Measurements from ENCODE around the gene LIPT1. TPM values are rescaled to one million over a fixed set of nuclear protein-coding genes. Genes with fewer than 3 reads are reported as not detected.
"Not testable (repeated sequence)": the region's sequence is repeated elsewhere in the genome, so short reads cannot be mapped to it uniquely, and the experiment has no call there.

Gene LIPT1
- total and polyA plus RNA-seq, 4 donors: 5.3 to 11.0 (median 8.3) TPM

DNA sequence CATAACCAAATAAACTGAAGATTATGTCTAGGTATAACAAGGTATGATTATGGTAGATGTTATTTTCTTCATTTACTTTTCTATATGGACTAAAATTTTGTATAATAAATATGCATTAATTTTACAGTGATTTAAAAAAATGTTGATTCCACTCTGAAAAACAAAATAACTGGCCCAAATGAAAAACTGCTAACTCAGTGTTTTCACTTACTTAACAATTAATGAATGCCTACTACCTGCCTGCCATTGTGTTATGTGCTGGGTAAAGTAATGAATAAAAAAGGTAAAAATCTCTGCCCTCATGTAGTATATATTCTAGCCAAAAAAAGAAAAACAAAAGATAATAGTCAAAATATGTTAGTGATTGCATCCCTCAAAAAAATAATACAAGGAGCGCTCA is 42.8 kb upstream of the LIPT1 start:
- Histone ChIP-seq H3K4me1 (ENCODE audit: control insufficient read depth in 5 of 5, insufficient read depth in 5 of 5, low read length in 5 of 5) (no peaks in the 10 kb centered on the region), H3K36me3 (ENCODE audit: control insufficient read depth in 4 of 4, insufficient read depth in 4 of 4, low read length in 4 of 4) (no peaks in the 10 kb centered on the region), H3K9me3 (ENCODE audit: control insufficient read depth in 4 of 4, insufficient read depth in 3 of 4, low read length in 3 of 4) (no peaks in the 10 kb centered on the region), H3K27me3 (ENCODE audit: control insufficient read depth in 3 of 3, insufficient read depth in 3 of 3, low read length in 2 of 3) (no peaks in the 10 kb centered on the region), H3K4me3 (no peak overlapping the region), H3K27ac (ENCODE audit: low read depth in 1 of 2, low read length in 1 of 2) (no peak overlapping the region), H3K9ac (ENCODE audit: insufficient read depth in 1 of 2, low read length in 2 of 2) (no peak overlapping the region)
- no peak for DNase-seq
- TF ChIP-seq, protein P1, sequence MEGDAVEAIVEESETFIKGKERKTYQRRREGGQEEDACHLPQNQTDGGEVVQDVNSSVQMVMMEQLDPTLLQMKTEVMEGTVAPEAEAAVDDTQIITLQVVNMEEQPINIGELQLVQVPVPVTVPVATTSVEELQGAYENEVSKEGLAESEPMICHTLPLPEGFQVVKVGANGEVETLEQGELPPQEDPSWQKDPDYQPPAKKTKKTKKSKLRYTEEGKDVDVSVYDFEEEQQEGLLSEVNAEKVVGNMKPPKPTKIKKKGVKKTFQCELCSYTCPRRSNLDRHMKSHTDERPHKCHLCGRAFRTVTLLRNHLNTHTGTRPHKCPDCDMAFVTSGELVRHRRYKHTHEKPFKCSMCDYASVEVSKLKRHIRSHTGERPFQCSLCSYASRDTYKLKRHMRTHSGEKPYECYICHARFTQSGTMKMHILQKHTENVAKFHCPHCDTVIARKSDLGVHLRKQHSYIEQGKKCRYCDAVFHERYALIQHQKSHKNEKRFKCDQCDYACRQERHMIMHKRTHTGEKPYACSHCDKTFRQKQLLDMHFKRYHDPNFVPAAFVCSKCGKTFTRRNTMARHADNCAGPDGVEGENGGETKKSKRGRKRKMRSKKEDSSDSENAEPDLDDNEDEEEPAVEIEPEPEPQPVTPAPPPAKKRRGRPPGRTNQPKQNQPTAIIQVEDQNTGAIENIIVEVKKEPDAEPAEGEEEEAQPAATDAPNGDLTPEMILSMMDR (IDR thresholded peaks at IDR 0.05; ENCODE audit: control extremely low read depth, extremely low read depth): no peak
- no peak for ATAC-seq (ENCODE audit: insufficient read depth, low FRiP score)
- 86 to 90% methylated on average over 1 of the region's 1 CpG for WGBS, 2 donors

DNA sequence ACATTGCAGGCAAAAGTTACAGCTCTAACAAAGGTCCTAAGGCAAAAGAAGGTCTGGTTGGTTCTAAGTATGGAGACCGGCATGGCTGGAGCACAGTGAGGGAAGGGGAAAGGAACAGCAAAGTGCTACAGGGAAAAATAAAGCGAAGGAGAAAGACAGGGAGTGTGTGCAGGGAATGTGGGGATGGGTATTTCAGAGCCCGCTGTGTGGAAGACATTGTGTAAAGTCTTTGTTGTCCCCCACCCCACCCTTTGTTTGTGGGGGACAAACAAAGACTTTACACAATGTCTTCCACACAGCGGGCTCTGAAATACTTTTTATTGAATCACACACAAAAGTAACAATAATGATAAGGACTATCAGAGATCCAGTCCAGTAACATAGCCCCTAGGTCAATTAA is 42.1 kb upstream of the LIPT1 start:
- 77 to 88% methylated on average over 4 of the region's 4 CpGs for WGBS, 2 donors
- Histone ChIP-seq H3K4me3 (no peak overlapping the region), H3K9ac (ENCODE audit: insufficient read depth in 1 of 2, low read length in 2 of 2) (no peak overlapping the region), H3K36me3 (ENCODE audit: control insufficient read depth in 4 of 4, insufficient read depth in 4 of 4, low read length in 4 of 4) (no peaks in the 10 kb centered on the region), H3K27me3 (ENCODE audit: control insufficient read depth in 3 of 3, insufficient read depth in 3 of 3, low read length in 2 of 3) (no peaks in the 10 kb centered on the region), H3K27ac (ENCODE audit: low read depth in 1 of 2, low read length in 1 of 2) (no peak overlapping the region), H3K9me3 (ENCODE audit: control insufficient read depth in 4 of 4, insufficient read depth in 3 of 4, low read length in 3 of 4) (no peaks in the 10 kb centered on the region), H3K4me1 (ENCODE audit: control insufficient read depth in 5 of 5, insufficient read depth in 5 of 5, low read length in 5 of 5) (no peaks in the 10 kb centered on the region)
- TF ChIP-seq, protein P1 (IDR thresholded peaks at IDR 0.05; ENCODE audit: control extremely low read depth, extremely low read depth): no peak
- DNase-seq (no peak), ATAC-seq (ENCODE audit: insufficient read depth, low FRiP score) (no peak)

DNA sequence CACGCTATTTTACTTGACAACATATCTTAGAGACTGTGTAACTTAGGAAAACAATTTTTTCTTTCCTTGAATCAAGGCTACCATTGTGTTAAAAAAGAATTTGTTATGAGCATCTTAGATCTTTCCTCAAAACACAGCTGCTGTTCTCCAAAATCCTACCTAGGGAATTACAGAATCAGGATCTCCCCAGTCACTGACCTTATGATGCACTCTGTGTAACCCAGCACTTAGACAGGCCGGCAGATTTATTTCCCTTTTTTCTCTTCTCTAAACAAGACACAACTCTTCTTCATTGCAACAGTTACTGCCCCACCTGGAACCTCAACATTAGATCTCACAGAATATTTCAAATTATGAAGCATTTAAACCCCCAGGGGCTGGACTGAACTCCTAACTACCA is 26.8 kb upstream of the LIPT1 start:
- Histone ChIP-seq H3K4me1 (ENCODE audit: control insufficient read depth in 5 of 5, insufficient read depth in 5 of 5, low read length in 5 of 5) (no peaks in the 10 kb centered on the region), H3K27ac (ENCODE audit: low read depth in 1 of 2, low read length in 1 of 2) (no peak overlapping the region), H3K36me3 (ENCODE audit: control insufficient read depth in 4 of 4, insufficient read depth in 4 of 4, low read length in 4 of 4) (peaks cover 0 to 7% (median 0%) of the 10 kb centered on the region in 4 donors), H3K9ac (ENCODE audit: insufficient read depth in 1 of 2, low read length in 2 of 2) (no peak overlapping the region), H3K4me3 (no peak overlapping the region), H3K9me3 (ENCODE audit: control insufficient read depth in 4 of 4, insufficient read depth in 3 of 4, low read length in 3 of 4) (peaks cover 0 to 5% (median 3%) of the 10 kb centered on the region in 4 donors), H3K27me3 (ENCODE audit: control insufficient read depth in 3 of 3, insufficient read depth in 3 of 3, low read length in 2 of 3) (no peaks in the 10 kb centered on the region)
- TF ChIP-seq, protein P1 (IDR thresholded peaks at IDR 0.05; ENCODE audit: control extremely low read depth, extremely low read depth): no peak
- ATAC-seq (ENCODE audit: insufficient read depth, low FRiP score) (no peak), DNase-seq (no peak)
- 66 to 83% methylated on average over 2 of the region's 2 CpGs for WGBS, 2 donors

DNA sequence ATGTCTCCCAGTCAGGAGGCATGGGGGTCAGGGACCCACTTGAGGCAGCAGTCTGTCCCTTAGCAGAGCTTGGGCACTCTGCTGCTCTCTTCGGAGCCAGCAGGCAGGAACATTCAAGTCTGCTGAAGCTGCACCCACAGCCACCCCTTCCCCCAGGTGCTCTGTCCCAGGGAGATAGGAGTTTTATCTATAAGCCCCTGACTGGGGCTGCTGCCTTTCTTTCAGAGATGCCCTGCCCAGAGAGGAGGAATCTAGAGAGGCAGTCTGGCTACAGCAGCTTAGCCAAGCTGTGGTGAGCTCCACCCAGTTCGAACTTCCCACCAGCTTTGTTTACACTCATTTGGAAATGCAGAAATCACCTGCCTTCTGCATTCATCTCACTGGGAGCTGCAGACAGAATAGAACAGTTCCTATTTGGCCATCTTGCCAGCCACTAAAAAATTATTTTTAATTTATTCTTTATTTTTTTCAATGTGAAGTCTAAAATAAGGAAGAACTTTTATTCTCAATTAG is 19.7 kb upstream of the LIPT1 start:
- not testable (repeated sequence) for H3K4me1 ChIP-seq (ENCODE audit: control insufficient read depth in 5 of 5, insufficient read depth in 5 of 5, low read length in 5 of 5); ATAC-seq (ENCODE audit: insufficient read depth, low FRiP score); H3K9me3 ChIP-seq (ENCODE audit: control insufficient read depth in 4 of 4, insufficient read depth in 3 of 4, low read length in 3 of 4); H3K9ac ChIP-seq (ENCODE audit: insufficient read depth in 1 of 2, low read length in 2 of 2); DNase-seq; H3K27ac ChIP-seq (ENCODE audit: low read depth in 1 of 2, low read length in 1 of 2); H3K27me3 ChIP-seq (ENCODE audit: control insufficient read depth in 3 of 3, insufficient read depth in 3 of 3, low read length in 2 of 3); H3K36me3 ChIP-seq (ENCODE audit: control insufficient read depth in 4 of 4, insufficient read depth in 4 of 4, low read length in 4 of 4); H3K4me3 ChIP-seq
- WGBS, 2 donors: 84 to 85% methylated on average over 2 of the region's 2 CpGs
